HepG2 (cell line): ENCODE results near the gene RECQL5. TPM values are rescaled to one million over a fixed set of nuclear protein-coding genes. Genes with fewer than 3 reads are reported as not detected.

Experiments used
- ASH2L ChIP-seq: fragments of 300-600, 200-600 bp; sonication (generic); IDR thresholded peaks from 2 replicates; pipeline ENCODE4 v1.7.0; 2017; ENCODE audit warnings: low read depth, mild to moderate bottlenecking, moderate library complexity, mixed read lengths, low read length; ENCODE audit not compliant: insufficient read length
- DNMT1 ChIP-seq: sonication (generic); formaldehyde crosslinking; IDR thresholded peaks from 2 replicates; pipeline ENCODE4 v1.5.1; 2020; ENCODE audit warnings: mild to moderate bottlenecking, missing genetic modification reagents
- DNMT3B ChIP-seq: conservative IDR thresholded peaks from 2 replicates; pipeline ENCODE4 v1.6.1; 2016; ENCODE audit warnings: missing biosample characterization, control low read depth
- ELF3 ChIP-seq: IDR thresholded peaks from 2 replicates; pipeline ENCODE4 v1.6.1; 2016; ENCODE audit warnings: missing genetic modification reagents, missing compliant biosample characterization
- HNRNPL ChIP-seq: fragments of 200-400 bp; formaldehyde crosslinking; IDR thresholded peaks from 2 replicates; pipeline ENCODE4 v1.6.1; 2017; ENCODE audit warnings: mild to moderate bottlenecking, low read depth, low read length
- KAT2B ChIP-seq: fragments of 150-350 bp; IDR thresholded peaks from 2 replicates; pipeline ENCODE4 v1.6.1; 2014; ENCODE audit warnings: low read depth, low read length, borderline replicate concordance
- NFIC ChIP-seq: IDR thresholded peaks from 2 replicates; pipeline ENCODE4 v1.6.1; 2012; ENCODE audit warnings: mild to moderate bottlenecking, low read length, inconsistent platforms
- POGZ ChIP-seq: sonication (generic); formaldehyde crosslinking; IDR thresholded peaks from 2 replicates; pipeline ENCODE4 v1.4.0; 2020; ENCODE audit warnings: mild to moderate bottlenecking, missing genetic modification reagents
- POLR2AphosphoS2 ChIP-seq: IDR thresholded peaks from 2 replicates; pipeline ENCODE4 v1.6.1; 2011; ENCODE audit warnings: low read depth, low read length, improper control_type of control experiment
- SOX5 ChIP-seq: IDR thresholded peaks from 2 replicates; pipeline ENCODE4 v1.6.1; 2016; ENCODE audit warnings: borderline replicate concordance
- TOPORS ChIP-seq: sonication (generic); formaldehyde crosslinking; IDR thresholded peaks from 2 replicates; pipeline ENCODE4 v1.8.0; 2023; ENCODE audit warnings: mild to moderate bottlenecking, missing genetic modification reagents
- ZFP36L2 ChIP-seq: sonication (generic); formaldehyde crosslinking; IDR thresholded peaks from 2 replicates; pipeline ENCODE4 v1.4.0; 2020; ENCODE audit warnings: missing genetic modification reagents
- ZNF124 ChIP-seq: sonication (generic); formaldehyde crosslinking; IDR thresholded peaks from 2 replicates; pipeline ENCODE4 v1.4.0; 2020; ENCODE audit warnings: missing genetic modification reagents
- ZUFSP ChIP-seq: sonication (generic); formaldehyde crosslinking; IDR thresholded peaks from 2 replicates; pipeline ENCODE4 v1.9.0; 2021; ENCODE audit warnings: missing genetic modification reagents, mild to moderate bottlenecking, borderline replicate concordance
- polyA plus RNA-seq, 8 experiments: library from polyadenylated mRNA; depleted of rRNA in 3 of 8; stranded (reverse) in 7 of 8; unstranded in 1 of 8; fragments of >200 nt; fragmentation: Illumina TruSeq in 4 of 8; extraction: Trizol in 4 of 8; gene quantifications; 2 replicates each; pipeline versions ENCODE4 v1.2.1 to v1.2.3, GENCODE V29; 2011 to 2016; ENCODE audit warnings: low read depth in 4 of 8, missing spikeins in 1 of 8, mixed read lengths in 1 of 8; ENCODE audit not compliant: insufficient read depth in 1 of 8
- total RNA-seq, 5 experiments: library from RNA; depleted of rRNA; stranded (reverse); fragments of >200 nt; fragmentation: Illumina TruSeq; extraction: Trizol; gene quantifications; 2 replicates each; pipeline ENCODE4 v1.2.3, GENCODE V29; 2016; ENCODE audit warnings: low read depth in 1 of 5
- TF ChIP-seq, protein P1 (sequence below): sonication (generic); formaldehyde crosslinking; IDR thresholded peaks from 2 replicates; pipeline ENCODE4 v1.5.1; 2020; ENCODE audit warnings: missing genetic modification reagents, mild to moderate bottlenecking, borderline replicate concordance
- TF ChIP-seq, protein P2 (sequence below): sonication (generic); formaldehyde crosslinking; IDR thresholded peaks from 2 replicates; pipeline ENCODE4 v1.5.0; 2020; ENCODE audit warnings: mild to moderate bottlenecking, missing genetic modification reagents, borderline replicate concordance
- TF ChIP-seq, protein P3 (sequence below): sonication (generic); formaldehyde crosslinking; conservative IDR thresholded peaks from 2 replicates; pipeline ENCODE4 v1.8.0; 2022; ENCODE audit warnings: missing genetic modification reagents

Gene RECQL5
- total and polyA plus RNA-seq, 2 of the 13 experiments (the other 11 are each of a cell fraction or from before 2014, with no cell fraction given) = 27.7 to 32.0 TPM

GRCh38 chr17:75591722-75592302 is 75.1 kb downstream of the RECQL5 start (continued):
- TF ChIP-seq NFIC (no peak), HNRNPL (0 out of 2 replicates have a peak, but pooled peaks have one; percentile 38), POGZ (CRISPR knock-in tag) (no peak), SOX5 (CRISPR knock-in tag) (no peak), ZFP36L2 (CRISPR knock-in tag) (no peak), ZUFSP (no peak), DNMT1 (CRISPR knock-in tag) (no peak), KAT2B (no peak), ELF3 (CRISPR knock-in tag) (peak; percentile 15; the same call in 1 of the 2 replicates), ZNF124 (CRISPR knock-in tag) (no peak), POLR2AphosphoS2 (no peak), ASH2L (no peak), DNMT3B (CRISPR knock-in tag) (no peak), TOPORS (CRISPR knock-in tag) (no peak)
- TF ChIP-seq, protein P1, sequence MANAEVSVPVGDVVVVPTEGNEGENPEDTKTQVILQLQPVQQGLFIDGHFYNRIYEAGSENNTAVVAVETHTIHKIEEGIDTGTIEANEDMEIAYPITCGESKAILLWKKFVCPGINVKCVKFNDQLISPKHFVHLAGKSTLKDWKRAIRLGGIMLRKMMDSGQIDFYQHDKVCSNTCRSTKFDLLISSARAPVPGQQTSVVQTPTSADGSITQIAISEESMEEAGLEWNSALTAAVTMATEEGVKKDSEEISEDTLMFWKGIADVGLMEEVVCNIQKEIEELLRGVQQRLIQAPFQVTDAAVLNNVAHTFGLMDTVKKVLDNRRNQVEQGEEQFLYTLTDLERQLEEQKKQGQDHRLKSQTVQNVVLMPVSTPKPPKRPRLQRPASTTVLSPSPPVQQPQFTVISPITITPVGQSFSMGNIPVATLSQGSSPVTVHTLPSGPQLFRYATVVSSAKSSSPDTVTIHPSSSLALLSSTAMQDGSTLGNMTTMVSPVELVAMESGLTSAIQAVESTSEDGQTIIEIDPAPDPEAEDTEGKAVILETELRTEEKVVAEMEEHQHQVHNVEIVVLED = no peak
- TF ChIP-seq, protein P2, sequence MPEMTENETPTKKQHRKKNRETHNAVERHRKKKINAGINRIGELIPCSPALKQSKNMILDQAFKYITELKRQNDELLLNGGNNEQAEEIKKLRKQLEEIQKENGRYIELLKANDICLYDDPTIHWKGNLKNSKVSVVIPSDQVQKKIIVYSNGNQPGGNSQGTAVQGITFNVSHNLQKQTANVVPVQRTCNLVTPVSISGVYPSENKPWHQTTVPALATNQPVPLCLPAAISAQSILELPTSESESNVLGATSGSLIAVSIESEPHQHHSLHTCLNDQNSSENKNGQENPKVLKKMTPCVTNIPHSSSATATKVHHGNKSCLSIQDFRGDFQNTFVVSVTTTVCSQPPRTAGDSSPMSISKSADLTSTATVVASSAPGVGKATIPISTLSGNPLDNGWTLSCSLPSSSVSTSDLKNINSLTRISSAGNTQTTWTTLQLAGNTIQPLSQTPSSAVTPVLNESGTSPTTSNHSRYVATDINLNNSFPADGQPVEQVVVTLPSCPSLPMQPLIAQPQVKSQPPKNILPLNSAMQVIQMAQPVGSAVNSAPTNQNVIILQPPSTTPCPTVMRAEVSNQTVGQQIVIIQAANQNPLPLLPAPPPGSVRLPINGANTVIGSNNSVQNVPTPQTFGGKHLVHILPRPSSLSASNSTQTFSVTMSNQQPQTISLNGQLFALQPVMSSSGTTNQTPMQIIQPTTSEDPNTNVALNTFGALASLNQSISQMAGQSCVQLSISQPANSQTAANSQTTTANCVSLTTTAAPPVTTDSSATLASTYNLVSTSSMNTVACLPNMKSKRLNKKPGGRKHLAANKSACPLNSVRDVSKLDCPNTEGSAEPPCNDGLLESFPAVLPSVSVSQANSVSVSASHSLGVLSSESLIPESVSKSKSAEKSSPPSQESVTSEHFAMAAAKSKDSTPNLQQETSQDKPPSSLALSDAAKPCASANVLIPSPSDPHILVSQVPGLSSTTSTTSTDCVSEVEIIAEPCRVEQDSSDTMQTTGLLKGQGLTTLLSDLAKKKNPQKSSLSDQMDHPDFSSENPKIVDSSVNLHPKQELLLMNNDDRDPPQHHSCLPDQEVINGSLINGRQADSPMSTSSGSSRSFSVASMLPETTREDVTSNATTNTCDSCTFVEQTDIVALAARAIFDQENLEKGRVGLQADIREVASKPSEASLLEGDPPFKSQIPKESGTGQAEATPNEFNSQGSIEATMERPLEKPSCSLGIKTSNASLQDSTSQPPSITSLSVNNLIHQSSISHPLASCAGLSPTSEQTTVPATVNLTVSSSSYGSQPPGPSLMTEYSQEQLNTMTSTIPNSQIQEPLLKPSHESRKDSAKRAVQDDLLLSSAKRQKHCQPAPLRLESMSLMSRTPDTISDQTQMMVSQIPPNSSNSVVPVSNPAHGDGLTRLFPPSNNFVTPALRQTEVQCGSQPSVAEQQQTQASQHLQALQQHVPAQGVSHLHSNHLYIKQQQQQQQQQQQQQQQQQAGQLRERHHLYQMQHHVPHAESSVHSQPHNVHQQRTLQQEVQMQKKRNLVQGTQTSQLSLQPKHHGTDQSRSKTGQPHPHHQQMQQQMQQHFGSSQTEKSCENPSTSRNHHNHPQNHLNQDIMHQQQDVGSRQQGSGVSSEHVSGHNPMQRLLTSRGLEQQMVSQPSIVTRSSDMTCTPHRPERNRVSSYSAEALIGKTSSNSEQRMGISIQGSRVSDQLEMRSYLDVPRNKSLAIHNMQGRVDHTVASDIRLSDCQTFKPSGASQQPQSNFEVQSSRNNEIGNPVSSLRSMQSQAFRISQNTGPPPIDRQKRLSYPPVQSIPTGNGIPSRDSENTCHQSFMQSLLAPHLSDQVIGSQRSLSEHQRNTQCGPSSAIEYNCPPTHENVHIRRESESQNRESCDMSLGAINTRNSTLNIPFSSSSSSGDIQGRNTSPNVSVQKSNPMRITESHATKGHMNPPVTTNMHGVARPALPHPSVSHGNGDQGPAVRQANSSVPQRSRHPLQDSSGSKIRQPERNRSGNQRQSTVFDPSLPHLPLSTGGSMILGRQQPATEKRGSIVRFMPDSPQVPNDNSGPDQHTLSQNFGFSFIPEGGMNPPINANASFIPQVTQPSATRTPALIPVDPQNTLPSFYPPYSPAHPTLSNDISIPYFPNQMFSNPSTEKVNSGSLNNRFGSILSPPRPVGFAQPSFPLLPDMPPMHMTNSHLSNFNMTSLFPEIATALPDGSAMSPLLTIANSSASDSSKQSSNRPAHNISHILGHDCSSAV (CRISPR knock-in tag) = no peak
- TF ChIP-seq, protein P3, sequence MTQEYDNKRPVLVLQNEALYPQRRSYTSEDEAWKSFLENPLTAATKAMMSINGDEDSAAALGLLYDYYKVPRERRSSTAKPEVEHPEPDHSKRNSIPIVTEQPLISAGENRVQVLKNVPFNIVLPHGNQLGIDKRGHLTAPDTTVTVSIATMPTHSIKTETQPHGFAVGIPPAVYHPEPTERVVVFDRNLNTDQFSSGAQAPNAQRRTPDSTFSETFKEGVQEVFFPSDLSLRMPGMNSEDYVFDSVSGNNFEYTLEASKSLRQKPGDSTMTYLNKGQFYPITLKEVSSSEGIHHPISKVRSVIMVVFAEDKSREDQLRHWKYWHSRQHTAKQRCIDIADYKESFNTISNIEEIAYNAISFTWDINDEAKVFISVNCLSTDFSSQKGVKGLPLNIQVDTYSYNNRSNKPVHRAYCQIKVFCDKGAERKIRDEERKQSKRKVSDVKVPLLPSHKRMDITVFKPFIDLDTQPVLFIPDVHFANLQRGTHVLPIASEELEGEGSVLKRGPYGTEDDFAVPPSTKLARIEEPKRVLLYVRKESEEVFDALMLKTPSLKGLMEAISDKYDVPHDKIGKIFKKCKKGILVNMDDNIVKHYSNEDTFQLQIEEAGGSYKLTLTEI (CRISPR knock-in tag) = no peak
